Epithelial cell of proximal tubule (primary cell): Measurements from ENCODE around the gene TCHH. TPM values are rescaled to one million over a fixed set of nuclear protein-coding genes. Genes with fewer than 3 reads are reported as not detected.
"Not testable (repeated sequence)": the region's sequence is repeated elsewhere in the genome, so short reads cannot be mapped to it uniquely, and the experiment has no call there.

Source experiments
- DNase-seq: peaks from one replicate; pipeline ENCODE4 v3.0.0-alpha.2; 2011; ENCODE audit warnings: low read depth
- H3K4me3 ChIP-seq: 2 replicates; pipeline ENCODE4 v1.5.1; 2011; ENCODE audit warnings: low read depth, mild to moderate bottlenecking, low read length
- CTCF ChIP-seq: conservative IDR thresholded peaks from 2 replicates; pipeline ENCODE4 v1.5.1; 2012; ENCODE audit warnings: low read depth, mild to moderate bottlenecking, low read length
- total RNA-seq: library from RNA; depleted of rRNA; stranded (reverse); fragments of >200 nt; gene quantifications from 2 replicates; pipeline ENCODE4 v1.2.3, GENCODE V29; 2015

TCHH gene
- total RNA-seq, 1 donor from 2014 or later: under 0.01 TPM

GRCh38 chr1:152151646-152152045, 36.4 kb upstream of the TCHH start:
- H3K4me3 ChIP-seq: no peak overlapping the region
- TF ChIP-seq CTCF: no peak
- no peak for DNase-seq

- DNase-seq: no peak
- no peak for TF ChIP-seq CTCF
- no peak overlapping the region for H3K4me3 ChIP-seq
Measured at GRCh38 chr1:152148981-152149380, 33.7 kb upstream of the TCHH start.

- no peak overlapping the region for H3K4me3 ChIP-seq
- TF ChIP-seq CTCF: no peak
- no peak for DNase-seq
Measured at GRCh38 chr1:152148051-152148450, 32.8 kb upstream of the TCHH start.

GRCh38 chr1:152145769-152146168, 30.5 kb upstream of the TCHH start:
- no peak overlapping the region for H3K4me3 ChIP-seq
- TF ChIP-seq CTCF: no peak
- no peak for DNase-seq

- H3K4me3 ChIP-seq, DNase-seq: not testable (repeated sequence)
Measured at GRCh38 chr1:152144674-152145183, 29.5 kb upstream of the TCHH start.

GRCh38 chr1:152143150-152143887, 28.1 kb upstream of the TCHH start:
- DNase-seq: no peak
- TF ChIP-seq CTCF: no peak

GRCh38 chr1:152141971-152142584, 26.8 kb upstream of the TCHH start:
- no peak for DNase-seq
- H3K4me3 ChIP-seq: no peak overlapping the region
- TF ChIP-seq CTCF: peak; percentile 98

More at GRCh38 chr1:152143150-152143887, 28.1 kb upstream of the TCHH start:
- no peak overlapping the region for H3K4me3 ChIP-seq
